AG09309 (cell line): ENCODE results near the gene TANGO6.

Experiments used
- DNase-seq: peaks from one replicate; pipeline ENCODE4 v3.0.0-alpha.2; 2010; ENCODE audit warnings: low read depth
- H3K4me3 ChIP-seq: 2 replicates; pipeline ENCODE4 v1.5.1; 2011; ENCODE audit warnings: mild to moderate bottlenecking, low read depth, low read length, moderate library complexity; ENCODE audit not compliant: control insufficient read depth
- CTCF ChIP-seq: IDR thresholded peaks from 2 replicates; pipeline ENCODE4 v1.5.1; 2011; ENCODE audit warnings: mild to moderate bottlenecking, low read depth, low read length, inconsistent platforms; ENCODE audit not compliant: insufficient read depth, control insufficient read depth; ENCODE audit errors: missing control alignments

TANGO6 gene

GRCh38 chr16:68972013-68972412 lies 128.7 kb downstream of the TANGO6 start:
- no peak overlapping the region for H3K4me3 ChIP-seq
- no peak for DNase-seq
- no peak for TF ChIP-seq CTCF

GRCh38 chr16:68972720-68973119 lies 129.4 kb downstream of the TANGO6 start:
- no peak overlapping the region for H3K4me3 ChIP-seq
- DNase-seq: no peak
- peak; percentile 53 for TF ChIP-seq CTCF

GRCh38 chr16:68973611-68974120 lies 130.3 kb downstream of the TANGO6 start:
- DNase-seq: no peak
- H3K4me3 ChIP-seq: no peak overlapping the region
- TF ChIP-seq CTCF: no peak

GRCh38 chr16:68978303-68978954 lies 135.1 kb downstream of the TANGO6 start:
- H3K4me3 ChIP-seq: no peak overlapping the region
- TF ChIP-seq CTCF: no peak
- no peak for DNase-seq

- no peak overlapping the region for H3K4me3 ChIP-seq
- TF ChIP-seq CTCF: no peak
- DNase-seq: no peak
These were observed 137.5 kb downstream of the TANGO6 start for GRCh38 chr16:68980695-68981315.

GRCh38 chr16:68981971-68982370 lies 138.6 kb downstream of the TANGO6 start:
- no peak overlapping the region for H3K4me3 ChIP-seq
- no peak for TF ChIP-seq CTCF
- no peak for DNase-seq
